OCI-LY7 (cell line): ENCODE results near the gene MARK3.

ENCODE experiments used
- CTCF ChIP-seq: fragments of 200-600 bp; sonication (generic); conservative IDR thresholded peaks from 2 replicates; pipeline ENCODE4 v1.5.1; 2014; ENCODE audit warnings: mild to moderate bottlenecking, antibody characterized with exemption, low read length, moderate library complexity, mixed read lengths
- EZH2phosphoT487 ChIP-seq: fragments of 200-600 bp; sonication (generic); IDR thresholded peaks from 2 replicates; pipeline ENCODE4 v1.6.1; 2018; ENCODE audit warnings: low read depth, borderline replicate concordance, mild to moderate bottlenecking, mixed run types, antibody characterized with exemption, low read length, moderate library complexity, mixed read lengths

GRCh38 chr14:103509864-103510723 lies 124.9 kb downstream of the MARK3 start:
- no peak for TF ChIP-seq CTCF
- TF ChIP-seq EZH2phosphoT487: no peak
